Activated gamma-delta T cell (primary cell): Measurements from ENCODE around the gene ZNF445.
"Not testable (repeated sequence)": the region's sequence is repeated elsewhere in the genome, so short reads cannot be mapped to it uniquely, and the experiment has no call there.

Source experiments
- DNase-seq: peaks from one replicate; lab custom pipeline; 2025; lab: John Stamatoyannopoulos, UW

ZNF445 gene

GRCh38 chr3:44398853-44399252 is 78.6 kb downstream of the ZNF445 start:
- no peak for DNase-seq

DNA sequence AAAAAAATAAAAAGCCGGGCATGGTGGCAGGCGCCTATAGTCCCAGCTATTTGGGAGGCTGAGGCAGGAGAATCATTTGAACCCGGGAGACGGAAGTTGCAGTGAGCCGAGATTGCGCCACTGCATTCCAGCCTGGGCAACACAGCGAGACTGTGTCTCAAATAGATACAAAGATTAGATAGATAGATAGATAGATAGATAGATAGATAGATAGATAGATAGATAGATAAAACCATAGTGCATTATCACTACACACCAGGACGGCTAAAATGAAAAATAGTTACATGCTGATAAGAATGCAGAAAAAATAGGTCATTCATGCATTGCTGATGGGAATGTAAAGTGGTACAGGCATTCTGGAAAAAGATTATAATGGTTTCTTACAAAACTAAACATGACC is 79.2 kb downstream of the ZNF445 start:
- DNase-seq, result not testable (repeated sequence)

DNA sequence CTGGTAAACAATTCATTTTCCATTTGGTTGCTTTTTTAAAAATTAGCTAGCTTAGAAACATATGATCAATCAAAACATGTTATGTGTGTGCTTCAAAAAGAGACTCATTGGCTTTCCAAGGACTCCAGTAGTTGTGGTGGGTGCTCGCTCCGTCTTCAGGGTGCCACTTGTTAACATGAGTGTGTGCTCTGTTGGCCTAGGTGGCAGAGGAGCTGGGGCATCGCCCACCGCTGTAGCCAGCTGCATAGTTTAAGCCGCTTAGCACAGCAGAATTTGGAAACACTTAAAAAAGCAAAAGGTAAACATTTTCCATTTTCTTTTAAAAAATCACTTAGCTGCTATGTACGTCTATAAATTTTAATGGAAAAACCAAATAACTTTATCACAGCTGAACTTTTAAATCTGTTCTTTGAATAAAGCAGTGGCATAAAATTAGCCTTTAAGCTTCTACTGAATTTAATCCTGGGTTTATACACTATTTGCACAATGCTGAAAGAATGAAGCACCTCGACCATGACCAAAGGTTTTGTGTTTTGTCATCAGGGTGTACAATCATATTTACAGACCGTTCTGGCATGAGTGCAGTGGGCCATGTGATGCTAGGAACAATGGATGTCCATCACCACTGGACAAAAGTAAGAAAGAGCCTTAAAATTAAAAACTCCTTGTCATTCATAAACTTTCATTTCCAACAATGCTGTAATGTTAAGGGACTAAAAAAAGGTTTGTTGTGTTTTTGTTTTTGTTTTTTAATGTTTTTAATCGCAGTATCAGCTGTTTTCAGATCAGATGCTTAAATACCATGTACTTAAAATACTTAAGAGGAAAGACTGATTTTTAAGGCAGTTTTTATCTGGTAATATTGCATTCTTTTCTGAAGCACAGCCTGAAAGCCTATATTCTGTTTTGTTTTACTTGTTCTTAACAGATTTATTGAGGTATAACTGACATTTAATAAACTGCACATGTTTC is 81.0 kb downstream of the ZNF445 start:
- no peak for DNase-seq

GRCh38 chr3:44395714-44396113 is 81.8 kb downstream of the ZNF445 start:
- no peak for DNase-seq

GRCh38 chr3:44392489-44392888 is 85.0 kb downstream of the ZNF445 start:
- DNase-seq, result no peak

DNA sequence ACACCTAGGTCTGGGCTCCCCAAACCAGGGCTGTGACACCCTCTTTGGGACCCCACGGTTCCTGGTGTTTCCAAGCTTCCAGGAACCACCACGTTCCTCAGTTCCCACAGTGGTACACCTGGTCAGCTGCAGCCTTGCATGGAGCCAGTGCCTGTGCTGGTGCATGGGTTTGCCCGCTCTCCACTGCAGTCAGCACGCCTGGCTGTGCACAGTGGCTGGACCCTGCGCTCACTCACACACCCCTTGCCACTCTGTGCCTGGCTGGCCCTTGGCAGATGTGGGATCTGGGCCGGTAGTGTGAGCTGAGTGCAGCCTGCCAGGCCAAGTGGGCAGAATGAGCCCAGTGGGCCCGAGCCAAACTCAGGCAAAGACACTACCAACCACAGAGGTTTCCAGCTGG is 90.1 kb downstream of the ZNF445 start:
- no peak for DNase-seq
